MM.1S (cell line): ENCODE data around the gene RAB11FIP5.

Source experiments
- DNase-seq: peaks from one replicate; pipeline ENCODE4 v3.0.0-alpha.2; 2015
- H2AFZ ChIP-seq: fragments of 300-600 bp; sonication (generic); 2 replicates; pipeline ENCODE4 v1.6.0; 2016; ENCODE audit warnings: antibody characterized with exemption, low read length
- H3F3A ChIP-seq: fragments of 300-600 bp; sonication (generic); 2 replicates; pipeline ENCODE4 v1.6.1; 2016; ENCODE audit warnings: mild to moderate bottlenecking, antibody characterized with exemption, low read length, moderate library complexity, mixed read lengths; ENCODE audit not compliant: insufficient read depth
- H3K27ac ChIP-seq: fragments of 300-600 bp; sonication (generic); 2 replicates; pipeline ENCODE4 v1.5.1; 2016; ENCODE audit warnings: mild to moderate bottlenecking, low read length
- H3K27me3 ChIP-seq: fragments of 300-600 bp; sonication (generic); replicated peaks from 2 replicates; pipeline ENCODE4 v1.6.0; 2016; ENCODE audit warnings: low read length; ENCODE audit not compliant: insufficient read depth
- H3K36me3 ChIP-seq: fragments of 300-600 bp; sonication (generic); replicated peaks from 2 replicates; pipeline ENCODE4 v1.6.1; 2016; ENCODE audit warnings: mild to moderate bottlenecking, low read length, mixed read lengths; ENCODE audit not compliant: insufficient read depth
- H3K4me1 ChIP-seq: fragments of 300-600 bp; sonication (generic); 2 replicates; pipeline ENCODE4 v1.6.1; 2016; ENCODE audit warnings: low read length, mixed read lengths
- H3K4me2 ChIP-seq: fragments of 300-600 bp; sonication (generic); 2 replicates; pipeline ENCODE4 v1.6.0; 2016; ENCODE audit warnings: low read depth, low read length
- H3K4me3 ChIP-seq: fragments of 300-600 bp; sonication (generic); 2 replicates; pipeline ENCODE4 v1.5.1; 2016; ENCODE audit warnings: low read length, mixed read lengths
- H3K79me2 ChIP-seq: fragments of 300-600 bp; sonication (generic); 2 replicates; pipeline ENCODE4 v1.6.1; 2016; ENCODE audit warnings: mixed run types, low read length, mixed read lengths
- H3K9ac ChIP-seq: fragments of 300-600 bp; sonication (generic); 2 replicates; pipeline ENCODE4 v1.6.1; 2016; ENCODE audit warnings: low read length, mixed read lengths
- H3K9me2 ChIP-seq: fragments of 300-600 bp; sonication (generic); replicated peaks from 2 replicates; pipeline ENCODE4 v1.6.1; 2016; ENCODE audit warnings: mild to moderate bottlenecking, low read length, mixed read lengths; ENCODE audit not compliant: insufficient read depth
- H3K9me3 ChIP-seq: fragments of 300-600 bp; sonication (generic); replicated peaks from 2 replicates; pipeline ENCODE4 v1.6.1; 2016; ENCODE audit warnings: mild to moderate bottlenecking, low read length, mixed read lengths; ENCODE audit not compliant: insufficient read depth
- H4K20me1 ChIP-seq: fragments of 300-600 bp; sonication (generic); 2 replicates; pipeline ENCODE4 v1.6.1; 2016; ENCODE audit warnings: mild to moderate bottlenecking, low read length, moderate library complexity, mixed read lengths; ENCODE audit not compliant: insufficient read depth
- EZH2 ChIP-seq: fragments of 300-600 bp; sonication (generic); optimal IDR thresholded peaks from 2 replicates; pipeline ENCODE3; 2017; ENCODE audit warnings: low read depth, mild to moderate bottlenecking, antibody characterized with exemption, low read length, mixed read lengths
- EZH2phosphoT487 ChIP-seq: fragments of 300-600 bp; sonication (generic); IDR thresholded peaks from 2 replicates; pipeline ENCODE4 v1.6.1; 2018; ENCODE audit warnings: antibody characterized with exemption, low read length
- TF ChIP-seq, protein P1 (sequence below): fragments of 300-600 bp; sonication (generic); IDR thresholded peaks from 2 replicates; pipeline ENCODE4 v1.5.1; 2016; ENCODE audit warnings: antibody characterized with exemption, low read length, mixed read lengths

Gene RAB11FIP5

DNA sequence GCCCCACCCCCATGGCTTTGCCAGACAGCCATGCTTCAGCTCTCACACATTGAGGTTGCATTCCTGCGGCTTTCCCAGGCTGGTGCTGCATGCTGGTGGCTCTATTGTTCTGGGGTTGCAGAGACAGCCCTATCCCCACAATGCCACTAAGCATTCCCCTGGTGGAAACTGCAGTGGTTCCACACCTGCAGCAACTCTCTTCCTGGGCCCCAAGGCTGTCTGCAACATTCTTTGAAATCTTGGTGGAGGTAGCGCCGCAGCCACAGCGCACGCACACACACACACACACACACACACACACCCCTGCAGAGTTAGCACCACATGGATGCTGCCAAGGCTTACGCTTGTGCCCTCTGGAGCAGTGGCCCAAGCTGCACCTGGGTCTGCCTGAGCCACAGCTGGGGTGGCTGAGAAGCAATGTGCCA lies 62.6 kb downstream of the RAB11FIP5 start:
- no peak overlapping the region for H3K9ac ChIP-seq
- no peak for DNase-seq

DNA sequence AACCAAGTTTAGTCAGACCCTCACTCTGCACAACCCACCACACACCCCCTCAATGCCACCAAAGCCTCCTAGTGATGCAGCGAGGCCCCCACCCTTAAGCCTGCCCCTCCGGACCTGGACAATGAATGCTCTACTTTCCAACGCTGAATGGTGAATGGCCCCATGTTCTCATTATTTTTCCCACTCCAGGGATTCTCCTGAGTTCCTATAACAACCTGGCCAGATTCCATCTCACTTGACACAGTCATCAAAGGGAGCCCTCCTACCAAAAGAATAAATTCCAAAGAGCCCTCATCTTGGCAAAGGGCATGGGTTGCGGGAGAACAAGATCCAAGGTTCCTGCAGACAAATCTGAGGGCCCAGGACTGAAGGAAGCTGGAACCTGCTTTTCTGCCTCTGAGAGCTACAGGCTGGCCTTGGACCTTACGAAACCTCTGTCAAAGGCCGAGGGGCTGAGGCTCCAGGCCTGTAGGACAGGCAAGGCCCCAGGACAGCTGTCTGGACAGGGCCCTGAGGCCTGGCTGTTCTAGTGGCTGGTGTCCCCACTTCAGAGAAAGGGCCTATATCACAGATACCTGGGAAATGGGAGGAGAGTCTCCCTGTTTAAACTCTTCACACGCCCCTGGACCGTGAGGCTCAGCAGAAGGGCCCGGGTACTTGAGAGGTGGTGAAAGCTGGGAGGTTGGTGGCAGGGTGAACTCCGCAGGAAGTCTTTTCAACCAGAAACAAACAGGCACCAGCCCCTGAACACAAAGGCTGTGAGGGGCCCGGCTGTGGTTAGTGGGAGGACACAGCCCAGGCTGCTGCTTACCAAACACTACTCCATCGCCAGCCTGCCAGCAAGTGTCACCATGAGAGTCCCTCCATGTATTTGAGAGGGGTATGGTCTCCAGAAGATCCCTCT lies 68.6 kb downstream of the RAB11FIP5 start:
- Histone ChIP-seq H3K9me3 (no peaks in the 10 kb centered on the region), H3K4me3 (no peak overlapping the region), H3K4me1 (no peaks in the 10 kb centered on the region), H3K79me2 (no peaks in the 10 kb centered on the region), H3K27ac (no peak overlapping the region), H3K4me2 (no peak overlapping the region), H2AFZ (no peak overlapping the region), H4K20me1 (no peaks in the 10 kb centered on the region), H3K9ac (no peak overlapping the region), H3K27me3 (no peaks in the 10 kb centered on the region), H3K9me2 (no peaks in the 10 kb centered on the region), H3F3A (no peaks in the 10 kb centered on the region), H3K36me3 (no peaks in the 10 kb centered on the region)
- no peak for TF ChIP-seq EZH2
- TF ChIP-seq, protein P1, sequence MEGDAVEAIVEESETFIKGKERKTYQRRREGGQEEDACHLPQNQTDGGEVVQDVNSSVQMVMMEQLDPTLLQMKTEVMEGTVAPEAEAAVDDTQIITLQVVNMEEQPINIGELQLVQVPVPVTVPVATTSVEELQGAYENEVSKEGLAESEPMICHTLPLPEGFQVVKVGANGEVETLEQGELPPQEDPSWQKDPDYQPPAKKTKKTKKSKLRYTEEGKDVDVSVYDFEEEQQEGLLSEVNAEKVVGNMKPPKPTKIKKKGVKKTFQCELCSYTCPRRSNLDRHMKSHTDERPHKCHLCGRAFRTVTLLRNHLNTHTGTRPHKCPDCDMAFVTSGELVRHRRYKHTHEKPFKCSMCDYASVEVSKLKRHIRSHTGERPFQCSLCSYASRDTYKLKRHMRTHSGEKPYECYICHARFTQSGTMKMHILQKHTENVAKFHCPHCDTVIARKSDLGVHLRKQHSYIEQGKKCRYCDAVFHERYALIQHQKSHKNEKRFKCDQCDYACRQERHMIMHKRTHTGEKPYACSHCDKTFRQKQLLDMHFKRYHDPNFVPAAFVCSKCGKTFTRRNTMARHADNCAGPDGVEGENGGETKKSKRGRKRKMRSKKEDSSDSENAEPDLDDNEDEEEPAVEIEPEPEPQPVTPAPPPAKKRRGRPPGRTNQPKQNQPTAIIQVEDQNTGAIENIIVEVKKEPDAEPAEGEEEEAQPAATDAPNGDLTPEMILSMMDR, result no peak
- no peak for TF ChIP-seq EZH2phosphoT487
- DNase-seq, result no peak

More for the DNA sequence above, 62.6 kb downstream of the RAB11FIP5 start:
- H3K4me1 ChIP-seq, result no peaks in the 10 kb centered on the region
- TF ChIP-seq EZH2phosphoT487 (no peak), EZH2 (no peak)
- TF ChIP-seq, protein P1, result no peak
- no peaks in the 10 kb centered on the region for H3F3A ChIP-seq
- no peak overlapping the region for H3K4me3 ChIP-seq
- H3K9me3 ChIP-seq, result no peaks in the 10 kb centered on the region
- H3K4me2 ChIP-seq, result no peak overlapping the region
- no peaks in the 10 kb centered on the region for H3K36me3 ChIP-seq
- no peaks in the 10 kb centered on the region for H3K9me2 ChIP-seq
- H3K79me2 ChIP-seq, result no peaks in the 10 kb centered on the region
- H3K27ac ChIP-seq, result no peak overlapping the region
- H4K20me1 ChIP-seq, result no peaks in the 10 kb centered on the region
- H3K27me3 ChIP-seq, result no peaks in the 10 kb centered on the region
- no peak overlapping the region for H2AFZ ChIP-seq

DNA sequence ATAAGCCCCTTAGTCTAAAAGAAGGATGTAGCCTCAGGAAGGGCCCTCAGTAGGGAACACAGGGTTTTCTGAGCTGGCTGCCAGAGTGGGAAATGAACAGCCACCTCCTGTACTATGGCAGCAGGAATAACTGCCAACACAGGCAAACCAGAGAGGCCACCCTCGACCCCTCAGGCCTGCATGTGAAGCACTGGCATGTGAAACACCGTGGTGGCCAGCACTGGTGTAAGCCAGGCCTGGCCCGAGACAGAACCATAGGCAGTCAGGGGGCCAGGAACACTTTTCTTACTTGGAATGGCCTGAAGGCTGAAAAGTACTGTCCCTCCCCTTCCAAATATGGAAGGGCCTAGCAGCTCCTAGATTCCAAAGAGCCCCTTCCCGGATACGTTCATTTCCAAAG lies 69.5 kb downstream of the RAB11FIP5 start:
- H3K9me3 ChIP-seq, result no peaks in the 10 kb centered on the region
- no peaks in the 10 kb centered on the region for H3K4me1 ChIP-seq
- H3K27ac ChIP-seq, result no peak overlapping the region
- H3F3A ChIP-seq, result no peaks in the 10 kb centered on the region
- H4K20me1 ChIP-seq, result no peaks in the 10 kb centered on the region
- no peak overlapping the region for H3K4me3 ChIP-seq
- no peaks in the 10 kb centered on the region for H3K36me3 ChIP-seq
- H3K9ac ChIP-seq, result no peak overlapping the region
- H3K27me3 ChIP-seq, result no peaks in the 10 kb centered on the region
- no peaks in the 10 kb centered on the region for H3K79me2 ChIP-seq
- DNase-seq, result no peak
- H3K4me2 ChIP-seq, result no peak overlapping the region
- no peaks in the 10 kb centered on the region for H3K9me2 ChIP-seq
- no peak overlapping the region for H2AFZ ChIP-seq
- TF ChIP-seq, protein P1, result no peak
- TF ChIP-seq EZH2phosphoT487, result no peak
- TF ChIP-seq EZH2, result no peak
